GM18867 (cell line): ENCODE results near the gene INTS6L.

Source experiments
- ATAC-seq: cut with Tn5 transposase; IDR thresholded peaks from one replicate; pipeline ENCODE4 v1.9.1; 2021; ENCODE audit warnings: mild to moderate bottlenecking, moderate library complexity; ENCODE audit not compliant: unreplicated experiment

The INTS6L gene

GRCh38 chrX:135520553-135521404, at the start of gene INTS6L:
TSS of gene INTS6L (plus strand) at chrX:135520660. CDS start at chrX:135520993, 333 bp downstream.
- peak; percentile 77 for ATAC-seq

- ATAC-seq, result no peak
Observed at GRCh38 chrX:135476378-135476777, 44.1 kb upstream of the INTS6L start.

GRCh38 chrX:135477576-135477975, 42.9 kb upstream of the INTS6L start:
- no peak for ATAC-seq

GRCh38 chrX:135480076-135480475, 40.4 kb upstream of the INTS6L start:
- ATAC-seq, result no peak

DNA sequence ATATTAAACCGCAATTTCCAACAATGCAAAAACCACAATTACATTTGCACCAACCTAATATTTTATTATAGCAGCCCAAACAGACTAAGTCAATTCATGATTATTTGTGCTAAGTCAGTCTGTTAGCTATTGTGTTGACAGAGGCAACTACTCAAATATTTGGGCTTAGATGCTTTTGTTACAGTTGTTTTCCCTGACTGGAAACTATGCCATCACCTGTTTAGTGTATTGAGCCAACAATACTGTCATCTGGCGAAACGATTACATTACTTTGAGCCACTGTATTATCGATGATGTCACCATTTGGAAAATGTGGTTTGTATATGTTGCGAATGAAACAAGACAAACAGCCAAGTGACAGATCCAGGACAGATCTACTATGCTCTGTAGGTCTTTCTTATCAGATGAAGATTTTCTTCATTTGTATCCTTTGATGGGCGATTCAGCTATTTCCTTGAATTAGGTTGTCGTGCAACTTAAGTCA, 38.7 kb upstream of the INTS6L start:
- ATAC-seq, result no peak

- ATAC-seq, result no peak
Observed at GRCh38 chrX:135484641-135485289, 35.7 kb upstream of the INTS6L start.

- ATAC-seq, result peak; percentile 88
Observed at GRCh38 chrX:135489542-135489941, 30.9 kb upstream of the INTS6L start.

DNA sequence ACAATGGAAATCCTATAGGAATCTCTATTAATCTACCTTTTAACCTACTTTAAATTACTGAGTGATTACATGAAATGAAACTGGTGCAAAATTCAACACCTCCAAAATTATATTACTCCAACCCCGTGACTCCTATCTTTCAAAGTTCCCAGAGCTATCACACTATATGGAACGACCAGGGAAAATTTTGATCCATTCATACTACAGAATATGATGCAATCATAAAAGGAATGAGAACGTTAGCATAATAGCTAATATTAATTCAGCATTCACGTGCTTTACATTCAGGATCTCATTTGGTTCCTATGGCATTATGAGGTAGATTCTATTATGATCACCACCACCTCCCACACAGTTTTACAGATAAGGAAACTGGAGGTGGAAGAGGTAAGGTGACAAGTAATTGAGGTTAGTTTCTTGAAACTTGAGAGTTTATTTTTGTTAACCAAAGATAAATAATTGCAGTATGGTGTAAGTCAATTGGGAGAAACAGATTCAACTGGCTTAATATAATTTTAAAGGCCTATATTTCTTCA, 29.4 kb upstream of the INTS6L start:
- ATAC-seq, result no peak

GRCh38 chrX:135494453-135494852, 26.0 kb upstream of the INTS6L start:
- no peak for ATAC-seq

DNA sequence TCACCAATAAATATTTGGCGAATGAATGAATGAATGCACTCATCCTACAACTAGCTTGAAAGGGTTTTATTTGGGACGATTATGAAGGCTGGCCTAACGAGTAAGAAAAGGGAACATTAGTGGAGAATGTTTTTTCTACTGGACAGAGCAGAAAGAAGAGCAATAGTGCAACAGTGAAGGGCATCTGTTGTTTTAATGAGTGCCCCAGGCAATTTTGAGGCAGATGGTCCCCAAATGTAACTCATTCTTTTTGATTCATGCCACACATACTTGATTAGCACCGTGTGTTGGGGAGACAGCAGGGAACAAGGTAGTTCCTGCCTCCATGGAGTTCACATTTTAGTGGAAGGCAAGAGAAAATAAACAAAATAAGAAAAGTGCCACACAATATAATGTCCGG, 22.7 kb upstream of the INTS6L start:
- no peak for ATAC-seq

DNA sequence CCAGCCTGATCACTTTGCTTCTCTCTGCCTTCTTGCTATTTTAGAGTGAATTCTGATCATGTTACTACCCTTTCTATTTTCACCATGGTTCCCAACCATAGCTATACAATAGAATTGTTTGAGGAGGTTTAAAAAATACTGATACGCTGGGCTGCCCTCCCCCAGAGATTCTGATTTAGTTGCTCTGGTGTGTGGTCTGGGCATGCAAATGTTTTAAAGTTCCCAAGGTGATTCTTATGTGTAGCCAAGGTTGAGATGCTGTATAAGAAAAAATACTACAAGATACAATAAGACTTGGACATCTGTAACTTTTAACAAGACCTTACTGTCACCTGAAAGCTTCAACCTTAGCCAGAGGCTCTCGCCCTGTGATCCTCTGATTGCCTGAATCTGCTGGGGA, 22.2 kb upstream of the INTS6L start:
- ATAC-seq, result no peak

GRCh38 chrX:135505351-135505750, 15.1 kb upstream of the INTS6L start:
- ATAC-seq, result no peak

DNA sequence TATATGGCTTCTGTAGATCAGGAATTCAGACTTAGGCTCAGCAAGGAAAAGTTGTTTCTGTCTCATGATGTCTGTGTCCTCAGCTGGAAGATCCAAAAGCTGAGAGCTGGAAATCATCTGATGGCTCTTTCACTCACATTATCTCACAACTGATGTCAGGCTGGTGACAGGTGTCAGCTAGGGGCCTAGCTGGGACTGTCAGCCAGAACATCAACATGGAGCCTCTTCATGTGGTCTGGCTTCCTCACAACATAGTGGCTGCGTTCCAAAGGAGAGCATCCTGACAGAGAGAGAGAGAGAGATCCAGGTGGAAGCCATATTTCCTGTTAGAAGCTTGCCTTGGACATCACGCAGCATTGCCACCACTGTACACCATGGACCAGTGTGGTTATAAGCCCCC, 10.6 kb upstream of the INTS6L start:
- ATAC-seq, result no peak

GRCh38 chrX:135512508-135513129, 7.8 kb upstream of the INTS6L start:
- peak; percentile 61 for ATAC-seq

GRCh38 chrX:135513130-135513515, 7.3 kb upstream of the INTS6L start:
- ATAC-seq, result no peak

DNA sequence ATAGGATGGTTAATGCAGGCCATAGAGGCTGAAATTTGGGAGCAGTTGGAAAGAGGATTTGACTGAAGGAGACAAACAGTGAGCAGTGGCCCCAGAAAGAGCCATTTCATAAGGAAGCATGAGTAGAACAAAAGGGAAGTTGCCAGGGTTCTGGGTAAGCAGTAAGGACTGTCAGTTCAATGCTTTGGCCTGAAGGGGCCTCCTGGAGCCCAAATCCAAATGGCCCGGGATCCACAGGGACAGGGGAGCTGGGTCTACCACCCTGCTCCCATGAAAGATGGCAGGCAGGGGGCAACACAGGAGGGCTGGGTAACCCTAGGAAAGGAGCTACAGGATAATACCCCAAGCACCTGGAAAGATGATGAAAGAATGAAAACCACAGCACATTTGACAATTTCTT, 4.1 kb upstream of the INTS6L start:
- ATAC-seq, result no peak

- no peak for ATAC-seq
Observed at GRCh38 chrX:135518161-135518560, 2.3 kb upstream of the INTS6L start.

- peak; percentile 3 for ATAC-seq
Observed at GRCh38 chrX:135520022-135520552, 373 bp upstream of the INTS6L start.

DNA sequence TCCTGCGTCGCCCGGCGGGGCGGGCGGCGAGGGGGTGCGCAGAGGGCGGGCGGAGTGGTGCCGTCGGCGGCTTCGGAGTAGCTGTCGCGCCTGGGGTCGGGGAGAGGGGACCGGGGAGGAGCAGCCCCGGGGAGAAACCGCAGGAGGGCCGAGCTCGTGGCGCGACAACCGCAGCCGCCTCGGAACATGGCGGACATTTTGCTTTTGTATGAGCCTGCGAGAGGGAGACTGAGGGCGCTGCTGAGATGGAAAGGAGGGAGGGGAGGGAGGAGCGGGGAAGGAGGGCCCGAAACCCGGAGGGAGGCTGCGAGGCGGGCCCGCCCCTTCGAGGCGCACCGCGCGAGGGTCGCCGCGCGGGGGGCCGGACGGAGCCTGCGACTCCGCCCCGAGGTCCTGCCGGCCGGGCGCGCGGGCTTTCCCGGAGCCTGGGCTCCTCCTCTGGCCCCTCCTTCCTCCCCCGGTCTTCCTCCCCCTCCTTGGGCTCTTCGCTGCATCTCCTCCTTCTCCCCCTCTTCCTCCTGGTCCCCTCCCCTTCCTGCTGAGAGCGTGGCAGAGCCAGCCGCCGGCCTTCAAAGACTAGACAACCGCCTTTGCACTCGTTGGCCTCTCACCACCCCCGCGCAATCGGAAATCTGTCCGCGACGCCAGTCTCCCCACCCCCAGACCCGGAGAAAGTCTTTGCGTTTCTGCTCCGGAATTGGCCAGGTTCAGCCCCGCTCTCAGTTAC, 1.1 kb downstream of the INTS6L start:
- ATAC-seq, result peak; percentile 67

DNA sequence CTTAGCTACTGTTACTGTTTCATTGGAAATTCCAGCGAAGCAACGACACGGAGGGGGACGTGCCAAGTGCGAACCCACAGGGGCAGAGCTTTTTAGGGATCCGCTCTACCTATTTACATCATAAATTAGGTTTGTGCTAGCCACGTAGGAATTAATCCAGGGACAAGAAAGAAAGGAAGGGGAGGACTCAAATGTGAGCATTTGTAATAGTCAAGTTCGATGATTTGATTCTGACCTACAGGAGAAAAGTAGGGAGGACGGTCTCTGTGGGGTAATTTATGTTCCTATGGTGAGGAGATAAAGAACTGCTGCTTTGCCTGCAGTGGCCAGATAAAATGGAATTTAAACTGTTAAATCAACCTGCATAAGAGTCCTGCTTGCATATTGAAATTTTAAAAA, 1.7 kb downstream of the INTS6L start:
- no peak for ATAC-seq
